Effector CD8-positive, alpha-beta T cell (primary cell): ENCODE data around the gene FOXA3.
"Not testable (repeated sequence)": the region's sequence is repeated elsewhere in the genome, so short reads cannot be mapped to it uniquely, and the experiment has no call there.

Source experiments
- DNase-seq: peaks from one replicate; lab custom pipeline; 2025; lab: John Stamatoyannopoulos, UW

Gene FOXA3

GRCh38 chr19:45890877-45891276, 26.8 kb downstream of the FOXA3 start:
- DNase-seq, result no peak

DNA sequence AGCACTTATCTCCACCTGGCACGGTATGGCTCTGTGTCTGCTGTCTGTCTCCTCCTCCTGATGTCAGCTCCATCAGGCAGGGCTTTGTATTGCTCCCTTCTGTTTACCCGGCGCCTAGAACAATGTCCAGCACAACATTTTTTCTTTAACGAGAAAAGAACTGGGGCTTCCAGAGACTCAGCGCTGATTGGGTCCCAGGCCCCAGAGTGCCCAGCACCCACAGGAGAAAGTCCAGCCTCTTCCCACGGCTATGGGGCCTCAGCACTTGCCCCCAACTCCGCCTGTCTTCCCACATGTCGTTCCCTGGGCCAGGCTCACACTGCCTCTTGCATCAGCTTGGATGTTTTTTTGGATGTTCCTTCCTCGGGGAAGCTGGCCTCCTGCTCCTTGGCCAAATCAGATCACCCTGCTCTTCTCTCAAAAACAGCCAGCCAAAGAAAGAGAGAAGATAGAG, 31.4 kb downstream of the FOXA3 start:
- no peak for DNase-seq

DNA sequence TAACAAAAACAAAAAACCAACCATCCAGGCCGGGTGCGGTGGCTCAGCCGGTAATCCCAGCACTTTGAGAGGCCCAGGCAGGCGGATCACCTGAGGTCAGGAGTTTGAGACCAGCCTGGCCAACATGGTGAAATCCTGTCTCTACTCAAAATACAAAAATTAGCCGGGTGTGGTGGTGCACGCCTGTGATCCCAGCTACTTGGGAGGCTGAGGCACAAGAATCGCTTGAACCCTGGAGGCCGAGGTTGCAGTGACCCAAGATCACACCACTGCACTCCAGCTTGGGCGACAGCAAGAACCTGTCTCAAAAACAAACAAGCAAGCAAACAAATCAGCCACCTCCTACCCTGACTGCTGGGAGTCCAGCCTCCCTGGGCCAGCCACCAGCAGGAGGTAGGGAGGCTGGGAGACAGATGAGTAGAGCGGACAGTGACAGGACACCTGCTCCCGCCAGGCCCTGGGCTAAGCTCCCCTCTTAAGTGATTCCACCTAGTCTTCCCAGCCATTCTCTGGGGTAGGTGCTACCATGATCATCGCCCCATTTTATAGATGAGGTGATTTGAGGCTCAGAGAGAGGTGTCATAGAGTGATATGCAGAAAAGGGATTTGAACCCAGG, 32.0 kb downstream of the FOXA3 start:
- DNase-seq, result not testable (repeated sequence)

- DNase-seq, result no peak
These were observed 33.2 kb downstream of the FOXA3 start for GRCh38 chr19:45897261-45897812.

GRCh38 chr19:45899253-45899652, 35.1 kb downstream of the FOXA3 start:
- no peak for DNase-seq

DNA sequence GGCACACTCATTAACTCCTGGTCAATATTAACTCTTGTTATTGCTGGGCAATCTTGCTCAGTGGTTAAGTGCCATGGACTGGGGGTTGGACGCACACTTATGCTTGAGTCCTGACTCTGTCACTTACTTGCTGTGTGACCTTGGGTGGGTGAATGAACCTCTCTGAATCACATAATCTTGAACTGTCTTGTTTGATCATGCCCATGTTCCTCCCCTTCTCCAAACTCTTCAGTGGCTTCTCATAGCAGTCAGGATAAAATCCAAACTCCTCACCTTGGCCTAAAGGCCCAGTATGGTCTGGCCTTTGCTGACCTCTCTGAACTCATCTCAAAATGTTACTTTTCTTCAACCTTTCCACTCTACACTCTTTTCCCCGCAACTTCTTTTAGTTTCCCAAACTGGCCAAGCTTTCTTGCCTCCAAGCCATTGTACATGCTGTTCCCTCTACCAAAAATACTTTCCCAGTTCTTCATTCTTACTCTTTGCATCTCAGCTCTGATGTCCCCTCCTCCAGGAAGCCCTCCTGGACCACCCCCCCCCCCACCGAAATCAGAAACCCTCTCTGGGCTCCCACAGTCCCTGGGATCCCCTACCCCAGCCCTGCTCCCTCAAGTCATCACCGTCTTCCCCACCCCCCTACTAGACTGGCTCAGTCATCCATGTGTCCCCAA, 35.9 kb downstream of the FOXA3 start:
- DNase-seq, result no peak

DNA sequence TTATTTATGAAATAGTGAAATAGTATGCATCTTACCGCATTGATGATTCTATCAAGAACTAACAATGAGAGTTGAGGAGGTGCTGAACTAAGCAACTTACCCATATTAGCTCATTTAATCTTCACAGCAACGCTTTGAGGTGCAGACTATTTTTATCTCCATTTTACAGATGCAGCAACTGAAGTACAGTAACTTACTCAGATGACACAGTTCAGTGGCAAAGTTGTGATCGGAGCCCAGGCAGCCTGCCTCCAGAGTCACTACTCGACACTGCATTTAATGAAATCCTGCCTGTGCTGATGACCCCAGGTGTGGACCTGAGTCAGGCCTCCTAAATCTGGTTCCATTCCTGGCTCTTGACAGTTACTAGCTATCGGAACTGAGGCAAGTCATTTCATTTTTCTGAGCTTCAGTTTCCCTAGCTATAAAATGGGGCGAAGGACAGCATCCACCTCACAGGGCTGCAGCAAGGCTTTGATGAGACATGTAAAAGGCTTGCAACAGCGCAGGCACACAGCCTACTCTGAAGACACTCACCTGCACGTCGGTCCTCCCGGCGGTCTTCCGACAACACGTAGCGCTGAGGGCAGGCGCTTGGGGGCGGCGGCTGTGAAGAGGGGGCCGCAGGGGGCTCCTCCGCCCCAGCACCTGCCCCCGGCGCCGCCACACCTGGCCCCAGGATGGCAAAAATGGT, 36.8 kb downstream of the FOXA3 start:
- DNase-seq, result no peak

DNA sequence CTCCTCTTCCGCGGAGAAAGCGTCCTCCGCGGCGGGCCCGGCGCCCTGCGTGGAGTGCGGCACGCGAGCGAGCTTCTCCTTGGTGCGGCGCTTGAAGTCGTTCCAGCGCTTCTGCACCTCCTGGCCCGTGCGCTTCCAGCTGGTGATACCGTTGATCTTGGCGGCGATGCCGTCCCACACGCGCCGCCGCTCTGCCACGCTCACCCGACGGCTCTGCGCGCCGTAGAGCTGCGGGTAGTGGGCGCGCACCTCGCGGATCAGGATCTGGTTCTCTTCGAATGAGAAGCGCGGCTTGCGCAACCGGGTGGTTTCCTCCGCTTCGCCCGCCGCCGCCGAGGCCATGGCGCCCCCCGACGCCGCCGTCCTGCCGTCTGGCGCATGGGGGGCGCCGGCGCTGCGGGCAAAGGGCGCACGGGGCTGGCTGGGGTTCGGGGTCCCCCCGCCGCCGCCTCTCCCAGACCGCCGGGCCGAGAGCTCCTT, 37.3 kb downstream of the FOXA3 start:
- no peak for DNase-seq

- DNase-seq, result no peak
These were observed 38.0 kb downstream of the FOXA3 start, which contains the start of gene MYPOP for GRCh38 chr19:45901912-45902650. Gene MYPOP, minus strand, starts transcription at chr19:45902613. Its CDS starts 840 bp downstream, at chr19:45901773.

DNA sequence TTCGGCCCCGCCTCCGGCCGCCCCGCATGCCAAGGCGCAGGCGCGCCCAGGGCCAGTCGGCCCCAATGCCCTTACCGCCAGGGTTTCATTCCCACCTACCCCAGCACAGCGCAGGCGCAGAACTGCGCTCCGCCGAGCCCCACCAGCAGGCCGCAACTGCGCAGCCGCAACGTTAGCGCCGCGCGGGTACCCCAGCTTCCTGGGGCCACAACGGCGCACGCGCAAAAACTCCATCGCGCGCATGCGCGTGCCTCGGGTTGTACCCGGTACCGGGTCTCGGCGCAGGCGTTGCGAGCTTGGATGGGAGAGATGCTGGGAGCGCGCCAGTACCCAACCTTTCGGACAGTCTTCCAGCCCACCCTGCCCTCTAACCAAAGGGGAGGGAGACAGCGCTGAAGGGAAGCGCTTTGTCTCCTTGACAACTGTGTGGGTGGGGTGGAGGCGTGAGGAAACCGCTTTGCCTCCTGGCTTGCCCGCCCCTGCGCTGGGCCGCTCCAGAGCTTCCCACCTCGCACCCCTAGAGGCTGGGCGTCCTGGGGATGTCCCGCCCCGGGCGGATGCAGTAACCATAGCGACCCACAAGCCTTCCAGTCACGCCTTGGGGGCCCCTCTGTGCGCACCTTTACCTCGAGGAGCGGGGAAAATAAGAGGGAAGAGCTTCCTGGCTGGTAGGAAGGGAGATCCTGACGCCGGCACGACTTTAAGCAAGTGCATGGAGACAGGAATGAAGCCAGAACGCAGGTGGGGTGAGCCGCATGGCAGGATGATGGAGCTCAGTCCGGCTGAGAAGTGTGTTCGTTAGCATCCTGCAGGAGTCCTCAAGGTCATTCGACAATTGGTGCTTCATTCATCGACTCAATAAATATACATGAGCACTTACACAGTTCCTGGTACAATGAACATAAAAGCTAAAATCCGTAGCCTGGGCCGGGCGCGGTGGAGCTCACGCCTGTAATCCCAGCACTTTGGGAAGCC, 38.8 kb downstream of the FOXA3 start:
- peak; percentile 99 for DNase-seq

DNA sequence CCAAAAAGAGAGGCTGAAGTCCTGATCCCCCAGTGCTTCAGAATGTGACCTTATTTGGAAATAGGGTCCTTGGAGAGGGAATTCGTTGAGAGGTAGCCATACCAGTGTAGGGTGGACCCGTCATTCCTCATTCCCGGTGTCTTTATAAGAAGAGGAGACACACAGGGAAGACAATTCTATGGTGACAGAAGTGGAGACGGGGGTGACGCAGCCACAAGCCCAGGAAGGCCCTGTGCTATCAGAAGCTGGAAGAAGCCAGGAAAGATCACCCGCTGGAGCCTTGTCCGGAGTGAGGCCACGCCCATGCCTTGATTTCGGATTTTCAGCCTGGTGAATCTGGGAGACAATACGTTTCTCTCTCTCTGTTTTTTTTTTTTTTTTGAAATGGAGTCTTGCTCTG, 40.9 kb downstream of the FOXA3 start:
- DNase-seq, result no peak

DNA sequence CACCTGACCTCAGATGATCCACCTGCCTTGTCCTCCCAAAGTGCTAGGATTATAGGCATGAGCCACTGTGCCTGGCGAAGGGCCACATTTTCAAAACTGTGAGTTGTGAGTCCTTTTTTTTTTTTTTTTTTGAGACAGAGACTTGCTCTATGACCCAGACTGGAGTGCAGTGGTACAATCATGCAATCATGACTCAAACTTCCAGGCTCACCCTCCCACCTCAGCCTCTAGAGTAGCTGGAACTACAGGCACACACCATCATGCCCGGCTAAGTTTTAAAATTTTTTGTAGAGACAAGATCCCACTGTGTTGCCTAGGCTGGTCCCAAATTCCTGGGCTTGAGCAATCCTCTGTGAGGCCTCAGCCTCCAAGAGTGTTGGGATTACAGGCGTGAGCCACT, 42.1 kb downstream of the FOXA3 start:
- no peak for DNase-seq

GRCh38 chr19:45908956-45909355, 44.8 kb downstream of the FOXA3 start:
- DNase-seq, result no peak

DNA sequence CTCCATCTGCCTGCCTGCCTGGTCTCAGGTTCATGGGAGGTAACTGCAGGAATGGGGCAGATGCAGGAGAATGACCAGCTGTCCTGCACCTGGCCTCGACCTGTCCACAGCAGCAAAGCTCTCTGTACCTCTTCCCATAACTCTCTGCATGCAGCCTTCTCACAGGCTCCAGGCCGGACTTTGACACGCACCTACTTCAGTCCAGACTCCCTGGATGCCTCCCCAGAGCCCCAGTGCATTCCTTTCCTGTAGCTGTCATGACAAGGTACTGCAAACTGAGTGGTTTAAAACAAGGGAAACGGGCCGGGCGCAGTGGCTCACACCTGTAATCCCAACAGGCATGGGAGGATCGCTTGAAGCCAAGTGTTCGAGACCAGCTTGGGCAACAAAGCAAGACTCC, 47.2 kb downstream of the FOXA3 start:
- DNase-seq, result no peak

- no peak for DNase-seq
These were observed 50.0 kb downstream of the FOXA3 start, which contains the start of gene NANOS2 for GRCh38 chr19:45913874-45914830. Gene NANOS2, minus strand, starts transcription at chr19:45914778. Its CDS starts 85 bp downstream, at chr19:45914693.

GRCh38 chr19:45917421-45918091, 53.4 kb downstream of the FOXA3 start:
- DNase-seq, result no peak

- no peak for DNase-seq
These were observed 54.6 kb downstream of the FOXA3 start for GRCh38 chr19:45918721-45919120.

DNA sequence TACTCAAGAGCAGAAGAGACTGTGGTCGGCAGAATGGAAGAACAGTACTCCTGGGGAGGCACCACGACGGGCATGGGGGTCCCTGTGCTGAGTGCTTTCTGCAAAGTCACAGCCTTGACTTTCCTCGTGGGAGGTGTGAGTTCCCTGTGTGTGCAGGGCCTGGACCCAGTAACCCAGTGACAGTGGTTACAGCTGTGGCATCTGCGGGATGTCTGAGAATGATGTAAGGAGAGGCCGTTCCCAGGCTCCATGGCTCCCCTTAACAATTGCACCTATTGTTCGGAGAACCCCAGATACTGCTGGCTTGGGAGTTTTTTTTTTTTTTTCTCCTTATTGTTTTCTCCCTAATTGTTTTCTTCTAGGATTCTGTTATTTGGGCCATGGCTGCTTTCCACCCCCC, 55.6 kb downstream of the FOXA3 start:
- DNase-seq, result no peak

- no peak for DNase-seq
These were observed 56.3 kb downstream of the FOXA3 start for GRCh38 chr19:45920458-45920857.
